MM.1S (cell line): ENCODE results near the gene HECTD3.

ENCODE experiments used
- CTCF ChIP-seq: fragments of 300-600 bp; sonication (generic); IDR thresholded peaks from 2 replicates; pipeline ENCODE4 v1.5.1; 2016; ENCODE audit warnings: antibody characterized with exemption, low read length, mixed read lengths
- EZH2 ChIP-seq: fragments of 300-600 bp; sonication (generic); optimal IDR thresholded peaks from 2 replicates; pipeline ENCODE3; 2017; ENCODE audit warnings: low read depth, mild to moderate bottlenecking, antibody characterized with exemption, low read length, mixed read lengths
- EZH2phosphoT487 ChIP-seq: fragments of 300-600 bp; sonication (generic); IDR thresholded peaks from 2 replicates; pipeline ENCODE4 v1.6.1; 2018; ENCODE audit warnings: antibody characterized with exemption, low read length

- TF ChIP-seq CTCF (no peak), EZH2 (no peak), EZH2phosphoT487 (no peak)
Observed at GRCh38 chr1:45026446-45026845, 15.3 kb upstream of the HECTD3 start.
